Adrenal gland (tissue), 12 donors: ENCODE data around the gene MCF2L. TPM values are rescaled to one million over a fixed set of nuclear protein-coding genes. Genes with fewer than 3 reads are reported as not detected.

ENCODE experiments used
- DNase-seq, 7 donors: peaks; one replicate each; pipeline ENCODE4 v3.0.0-alpha.2; 2019 to 2020
- H3K27ac ChIP-seq, 5 donors: fragments of 200-600 bp; sonication (generic) in 4 of 5; 1 replicate in 3 of 5; 2 replicates in 2 of 5; pipeline versions ENCODE4 v1.5.1 to v1.8.0; 2016 to 2020; ENCODE audit warnings: mild to moderate bottlenecking in 1 of 5
- H3K27me3 ChIP-seq: fragments of 200-600 bp; 2 replicates; pipeline ENCODE4 v1.8.0; 2021
- H3K36me3 ChIP-seq, 2 donors: fragments of 200-600 bp; replicated peaks in 1 of 2; 1 replicate in 1 of 2; 2 replicates in 1 of 2; pipeline versions ENCODE4 v1.5.1 to v1.8.0; 2018 to 2022
- H3K4me1 ChIP-seq, 2 donors: fragments of 200-600 bp; replicated peaks in 1 of 2; 1 replicate in 1 of 2; 2 replicates in 1 of 2; pipeline versions ENCODE4 v1.5.1 to v1.8.0; 2018 to 2021
- H3K4me3 ChIP-seq, 4 donors: fragments of 200-600 bp; sonication (generic) in 3 of 4; one replicate each; pipeline ENCODE4 v1.5.1; 2016 to 2018
- H3K9me3 ChIP-seq, 3 donors: fragments of 200-600 bp; sonication (generic) in 1 of 3; replicated peaks in 1 of 3; 1 replicate in 2 of 3; 2 replicates in 1 of 3; pipeline versions ENCODE4 v1.5.1 to v1.8.0; 2016 to 2021
- CTCF ChIP-seq, 6 experiments: fragments of 450-650 bp in 4 of 6; fragments of 200-600 bp in 2 of 6; sonication (generic) in 1 of 6; IDR thresholded peaks; 1 replicate in 5 of 6; 2 replicates in 1 of 6; pipeline versions ENCODE4 v1.5.1 to v1.8.0; 2016 to 2021; ENCODE audit warnings: antibody characterized with exemption in 6 of 6, mild to moderate bottlenecking in 2 of 6, moderate library complexity in 1 of 6
- POLR2A ChIP-seq, 2 donors: fragments of 450-650 bp; IDR thresholded peaks; one replicate each; pipeline ENCODE4 v1.6.1; 2017; ENCODE audit warnings: antibody characterized with exemption in 2 of 2, mild to moderate bottlenecking in 2 of 2, moderate library complexity in 1 of 2
- WGBS, 4 donors: extraction: QIAGEN DNeasy Blood & Tissue Kit in 2 of 4; methylation state at CpG; one replicate each; pipeline versions ENCODE4 v1.1.5 to v1.1.7; 2013 to 2017; 5-methylcytosine and 5-hydroxymethylcytosine counted together
- intact Hi-C, 2 donors: fragments of 100-400 bp; cut with DNase I; formaldehyde crosslinking; loops; one replicate each; pipeline versions ENCODE4 v1.14.1 to v1.15.0; 2022 to 2023
- polyA plus RNA-seq, 3 donors: library from polyadenylated mRNA; stranded (reverse); fragments of 200-250 nt in 2 of 3; fragments of 350-450 nt in 1 of 3; fragmentation: Illumina TruSeq in 1 of 3; extraction: RNeasy Lipid Tissue Mini Kit (QIAGEN cat#74804) in 1 of 3; gene quantifications; one replicate each; pipeline ENCODE4 v1.2.3, GENCODE V29; 2013 to 2014
- total RNA-seq, 9 donors: library from RNA; depleted of rRNA in 4 of 9; stranded (reverse); fragments of >200 nt in 4 of 9; fragments of 120-200 nt in 1 of 9; fragmentation: NEBNext Ultra II Directional in 1 of 9; extraction: Animal tissue kit (Norgen Biotek cat#: 25700) in 1 of 9; gene quantifications; one replicate each; pipeline versions ENCODE4 v1.1.0 to v1.2.4, GENCODE V29; 2013 to 2023
- donor health status: healthy with polysubstance abuse.
- donor health status: Bipolar disorder and iron deficiency.
- donor health status: DM: yes; HTN: yes; CAD: no.
- donor health status: DM: no; HTN: no; CAD: no.
- donor health status: DM: no; HTN: no; CAD: no.
- donor health status: DM: yes; HTN: yes; CAD: no.

The MCF2L gene
- total and polyA plus RNA-seq, 12 donors: 7.6 to 49.0 (median 15.3) TPM

GRCh38 chr13:112930192-112930591, 38.8 kb upstream of the MCF2L start:
- intact Hi-C loops: loop anchor here in 1 of 2 donors (10.0 kb wide), 1 partner anchor 475 kb away; no protein-coding TSS in a partner anchor
- TF ChIP-seq CTCF (IDR thresholded peaks at IDR 0.05) (no peak), POLR2A (IDR thresholded peaks at IDR 0.05) (no peak)

GRCh38 chr13:112931028-112931934, 37.7 kb upstream of the MCF2L start:
- Histone ChIP-seq H3K9me3 (no peaks in the 10 kb centered on the region), H3K4me3 (no peak overlapping the region), H3K4me1 (peaks cover 0 to 9% of the 10 kb centered on the region in 2 donors), H3K36me3 (no peaks in the 10 kb centered on the region), H3K27me3 (no peaks in the 10 kb centered on the region), H3K27ac (peak overlapping the region in 1 of 5 donors; percentile 34)
- TF ChIP-seq POLR2A (IDR thresholded peaks at IDR 0.05) (no peak), CTCF (IDR thresholded peaks at IDR 0.05) (peak; percentile 22 to 52 (median 42))
- 69 to 76% (median 70%) methylated on average over 21 to 32 of the region's 32 CpGs for WGBS, 4 donors
- DNase-seq: peak in 4 of 7 donors; percentile 23 to 80 (median 34)
- intact Hi-C loops: loop anchor here in 1 of 2 donors (10.0 kb wide), 1 partner anchor 474 kb away; no protein-coding TSS in a partner anchor

More at GRCh38 chr13:112930192-112930591, 38.8 kb upstream of the MCF2L start:
- Histone ChIP-seq H3K27me3 (no peaks in the 10 kb centered on the region), H3K27ac (no peak overlapping the region), H3K4me3 (no peak overlapping the region), H3K9me3 (no peaks in the 10 kb centered on the region), H3K4me1 (peaks cover 0 to 9% of the 10 kb centered on the region in 2 donors), H3K36me3 (no peaks in the 10 kb centered on the region)
- DNase-seq: no peak

GRCh38 chr13:112932971-112933370, 36.0 kb upstream of the MCF2L start:
- TF ChIP-seq POLR2A (IDR thresholded peaks at IDR 0.05): no peak
- no peak for TF ChIP-seq CTCF (IDR thresholded peaks at IDR 0.05)
- H3K27ac ChIP-seq: no peak overlapping the region
- peaks cover 0 to 9% of the 10 kb centered on the region in 2 donors for H3K4me1 ChIP-seq
- H3K4me3 ChIP-seq: no peak overlapping the region
- intact Hi-C loops: loop anchor here in 1 of 2 donors (10.0 kb wide), 1 partner anchor 472 kb away; no protein-coding TSS in a partner anchor
- WGBS, 4 donors: 69 to 77% (median 77%) methylated on average over 6 to 9 of the region's 9 CpGs
- no peaks in the 10 kb centered on the region for H3K36me3 ChIP-seq
- H3K9me3 ChIP-seq: no peaks in the 10 kb centered on the region
- H3K27me3 ChIP-seq: no peaks in the 10 kb centered on the region
- peak in 1 of 7 donors; percentile 34 for DNase-seq

- TF ChIP-seq CTCF (IDR thresholded peaks at IDR 0.05): no peak
- intact Hi-C loops: loop anchor here in 1 of 2 donors (10.0 kb wide), 1 partner anchor 471 kb away; no protein-coding TSS in a partner anchor
- Histone ChIP-seq H3K4me1 (peaks cover 0 to 9% of the 10 kb centered on the region in 2 donors), H3K4me3 (no peak overlapping the region), H3K36me3 (no peaks in the 10 kb centered on the region), H3K27me3 (no peaks in the 10 kb centered on the region), H3K9me3 (no peaks in the 10 kb centered on the region), H3K27ac (no peak overlapping the region)
- DNase-seq: peak in 1 of 7 donors; percentile 50
- WGBS, 4 donors: 52 to 61% (median 55%) methylated on average over 7 of the region's 7 CpGs
These were observed 35.4 kb upstream of the MCF2L start for GRCh38 chr13:112933649-112934048.
